Peyer's patch (tissue), 4 donors: ENCODE measurements around the gene GHRH. TPM values are rescaled to one million over a fixed set of nuclear protein-coding genes. Genes with fewer than 3 reads are reported as not detected.

Experiments
- DNase-seq, 3 donors: peaks; one replicate each; pipeline ENCODE4 v3.0.0-alpha.2; 2017 to 2019
- H3K27ac ChIP-seq, 4 donors: fragments of 200-600 bp; sonication (generic); one replicate each; pipeline ENCODE4 v1.5.1; 2016 to 2019
- H3K27me3 ChIP-seq, 2 donors: fragments of 200-600 bp; sonication (generic); one replicate each; pipeline ENCODE4 v1.5.1; 2019
- H3K36me3 ChIP-seq, 3 donors: fragments of 200-600 bp; sonication (generic); one replicate each; pipeline ENCODE4 v1.5.1; 2016 to 2019
- H3K4me1 ChIP-seq, 4 donors: fragments of 200-600 bp; sonication (generic); one replicate each; pipeline ENCODE4 v1.5.1; 2016 to 2019
- H3K4me3 ChIP-seq, 4 donors: fragments of 200-600 bp; sonication (generic); 1 replicate in 3 of 4; 2 replicates in 1 of 4; pipeline ENCODE4 v1.5.1; 2016 to 2019; ENCODE audit warnings: mild to moderate bottlenecking in 1 of 4
- H3K9me3 ChIP-seq, 4 donors: fragments of 200-600 bp; sonication (generic); one replicate each; pipeline ENCODE4 v1.5.1; 2016 to 2019; ENCODE audit warnings: mild to moderate bottlenecking in 1 of 4
- POLR2A ChIP-seq, 2 donors: fragments of 450-650 bp; IDR thresholded peaks; one replicate each; pipeline ENCODE4 v1.5.1; 2017; ENCODE audit warnings: antibody characterized with exemption in 2 of 2, mild to moderate bottlenecking in 2 of 2, moderate library complexity in 2 of 2
- total RNA-seq, 4 donors: library from RNA; depleted of rRNA; stranded (reverse); fragments of >200 nt; gene quantifications; one replicate each; pipeline ENCODE4 v1.1.0, GENCODE V29; 2016
- TF ChIP-seq, protein P1 (sequence below), 6 experiments: fragments of 450-650 bp in 4 of 6; fragments of 200-600 bp in 2 of 6; sonication (generic) in 1 of 6; IDR thresholded peaks; one replicate each; pipeline ENCODE4 v1.5.1; 2017 to 2019; ENCODE audit warnings: antibody characterized with exemption in 6 of 6, mild to moderate bottlenecking in 3 of 6, moderate library complexity in 1 of 6

The GHRH gene
- total RNA-seq, 4 donors from 2014 or later, result not detected

GRCh38 chr20:37259865-37260264 is 1.7 kb downstream of the GHRH start:
- H3K27me3 ChIP-seq, result no peaks in the 10 kb centered on the region
- no peak for TF ChIP-seq POLR2A (IDR thresholded peaks at IDR 0.05)
- TF ChIP-seq, protein P1, sequence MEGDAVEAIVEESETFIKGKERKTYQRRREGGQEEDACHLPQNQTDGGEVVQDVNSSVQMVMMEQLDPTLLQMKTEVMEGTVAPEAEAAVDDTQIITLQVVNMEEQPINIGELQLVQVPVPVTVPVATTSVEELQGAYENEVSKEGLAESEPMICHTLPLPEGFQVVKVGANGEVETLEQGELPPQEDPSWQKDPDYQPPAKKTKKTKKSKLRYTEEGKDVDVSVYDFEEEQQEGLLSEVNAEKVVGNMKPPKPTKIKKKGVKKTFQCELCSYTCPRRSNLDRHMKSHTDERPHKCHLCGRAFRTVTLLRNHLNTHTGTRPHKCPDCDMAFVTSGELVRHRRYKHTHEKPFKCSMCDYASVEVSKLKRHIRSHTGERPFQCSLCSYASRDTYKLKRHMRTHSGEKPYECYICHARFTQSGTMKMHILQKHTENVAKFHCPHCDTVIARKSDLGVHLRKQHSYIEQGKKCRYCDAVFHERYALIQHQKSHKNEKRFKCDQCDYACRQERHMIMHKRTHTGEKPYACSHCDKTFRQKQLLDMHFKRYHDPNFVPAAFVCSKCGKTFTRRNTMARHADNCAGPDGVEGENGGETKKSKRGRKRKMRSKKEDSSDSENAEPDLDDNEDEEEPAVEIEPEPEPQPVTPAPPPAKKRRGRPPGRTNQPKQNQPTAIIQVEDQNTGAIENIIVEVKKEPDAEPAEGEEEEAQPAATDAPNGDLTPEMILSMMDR (IDR thresholded peaks at IDR 0.05), result no peak
- H3K9me3 ChIP-seq, result no peaks in the 10 kb centered on the region
- no peak for DNase-seq
- H3K4me3 ChIP-seq, result no peak overlapping the region
- H3K27ac ChIP-seq, result no peak overlapping the region
- H3K36me3 ChIP-seq, result no peaks in the 10 kb centered on the region
- H3K4me1 ChIP-seq, result no peaks in the 10 kb centered on the region

DNA sequence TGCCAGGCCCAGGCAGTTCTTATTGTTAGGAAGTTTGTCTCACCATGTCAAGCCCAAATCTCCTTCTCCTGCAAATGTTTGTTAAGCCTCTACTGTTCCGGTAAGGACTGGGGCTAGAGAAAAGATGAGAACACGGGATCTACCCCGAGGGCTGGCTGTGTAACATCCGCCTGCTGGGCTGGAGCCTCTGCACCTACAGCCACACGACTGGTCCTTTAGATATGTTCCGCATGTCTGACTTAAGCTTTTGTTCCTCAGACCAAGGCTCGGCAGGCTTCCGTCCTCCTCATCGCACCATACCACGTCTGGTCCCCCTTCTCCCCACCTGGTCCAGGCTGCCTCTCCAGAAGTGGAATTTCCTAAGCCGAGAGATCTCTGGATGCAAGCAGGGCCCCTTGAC is 2.6 kb downstream of the GHRH start:
- no peak overlapping the region for H3K4me3 ChIP-seq
- H3K4me1 ChIP-seq, result no peaks in the 10 kb centered on the region
- H3K27me3 ChIP-seq, result no peaks in the 10 kb centered on the region
- DNase-seq, result no peak
- no peaks in the 10 kb centered on the region for H3K9me3 ChIP-seq
- no peak overlapping the region for H3K27ac ChIP-seq
- TF ChIP-seq POLR2A (IDR thresholded peaks at IDR 0.05), result no peak
- TF ChIP-seq, protein P1 (IDR thresholded peaks at IDR 0.05), result no peak
- H3K36me3 ChIP-seq, result no peaks in the 10 kb centered on the region

DNA sequence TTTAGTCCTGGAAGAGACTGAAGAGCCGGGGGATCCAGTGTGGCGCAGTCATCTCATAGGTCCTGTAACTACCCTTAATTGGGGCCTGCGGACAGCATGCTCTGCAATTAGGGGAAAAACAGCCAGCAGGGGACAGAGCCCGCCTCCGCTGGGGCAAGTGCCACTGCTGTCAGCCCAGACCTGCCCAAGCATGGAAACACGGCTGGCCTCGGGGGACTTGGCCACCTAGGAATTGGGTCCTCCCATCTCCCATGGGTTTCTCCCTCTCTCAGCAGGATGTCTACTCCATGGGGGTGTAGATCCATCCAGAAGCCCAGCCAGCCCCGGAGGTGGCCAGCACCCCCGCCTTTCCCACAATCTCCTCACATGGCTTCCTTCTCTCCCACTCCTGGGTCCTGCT is 3.6 kb downstream of the GHRH start:
- no peaks in the 10 kb centered on the region for H3K9me3 ChIP-seq
- H3K4me3 ChIP-seq, result no peak overlapping the region
- DNase-seq, result no peak
- no peak for TF ChIP-seq POLR2A (IDR thresholded peaks at IDR 0.05)
- TF ChIP-seq, protein P1 (IDR thresholded peaks at IDR 0.05), result no peak
- no peaks in the 10 kb centered on the region for H3K36me3 ChIP-seq
- H3K27me3 ChIP-seq, result no peaks in the 10 kb centered on the region
- no peak overlapping the region for H3K27ac ChIP-seq
- H3K4me1 ChIP-seq, result no peaks in the 10 kb centered on the region

DNA sequence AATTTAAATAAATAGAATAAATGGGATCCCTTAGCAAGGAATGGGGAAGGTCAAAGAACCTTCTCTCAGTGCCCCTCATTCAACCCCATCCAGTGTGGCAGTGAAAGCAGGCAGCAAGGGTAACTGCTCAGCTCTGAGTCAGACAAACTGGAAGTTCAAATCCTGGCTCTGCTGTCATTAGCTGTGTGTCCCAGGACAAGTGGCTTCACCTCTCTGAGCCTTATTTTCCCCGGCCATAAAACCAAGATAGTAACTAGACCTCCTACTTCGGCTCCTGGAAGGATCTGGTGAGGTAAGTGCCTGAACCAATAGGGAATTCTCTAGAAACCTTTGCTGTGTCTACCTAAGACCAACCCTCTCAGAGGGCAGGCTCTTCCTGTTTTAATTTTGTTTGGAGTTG is 4.1 kb downstream of the GHRH start:
- DNase-seq, result no peak
- Histone ChIP-seq H3K4me1 (no peaks in the 10 kb centered on the region), H3K27ac (no peak overlapping the region)

GRCh38 chr20:37256286-37256685 is 5.3 kb downstream of the GHRH start:
- no peak for DNase-seq
- Histone ChIP-seq H3K9me3 (no peaks in the 10 kb centered on the region), H3K27ac (no peak overlapping the region), H3K4me3 (no peak overlapping the region), H3K4me1 (no peaks in the 10 kb centered on the region), H3K36me3 (no peaks in the 10 kb centered on the region), H3K27me3 (no peaks in the 10 kb centered on the region)
- no peak for TF ChIP-seq POLR2A (IDR thresholded peaks at IDR 0.05)
- TF ChIP-seq, protein P1 (IDR thresholded peaks at IDR 0.05), result no peak

More for the DNA sequence above, 4.1 kb downstream of the GHRH start:
- Histone ChIP-seq H3K27me3 (no peaks in the 10 kb centered on the region), H3K9me3 (no peaks in the 10 kb centered on the region), H3K4me3 (no peak overlapping the region), H3K36me3 (no peaks in the 10 kb centered on the region)
- TF ChIP-seq POLR2A (IDR thresholded peaks at IDR 0.05), result no peak
- TF ChIP-seq, protein P1 (IDR thresholded peaks at IDR 0.05), result no peak
